Occipital lobe (tissue), 2 donors: ENCODE results near the gene HOXA7. TPM values are rescaled to one million over a fixed set of nuclear protein-coding genes. Genes with fewer than 3 reads are reported as not detected.

Experiments
- DNase-seq: peaks from one replicate; lab custom pipeline; 2025; lab: John Stamatoyannopoulos, UW
- total RNA-seq: library from RNA; depleted of rRNA; stranded (reverse); fragments of >200 nt; gene quantifications from one replicate; pipeline ENCODE4 v1.2.3, GENCODE V29; 2014

HOXA7 gene
- not detected for total RNA-seq

DNA sequence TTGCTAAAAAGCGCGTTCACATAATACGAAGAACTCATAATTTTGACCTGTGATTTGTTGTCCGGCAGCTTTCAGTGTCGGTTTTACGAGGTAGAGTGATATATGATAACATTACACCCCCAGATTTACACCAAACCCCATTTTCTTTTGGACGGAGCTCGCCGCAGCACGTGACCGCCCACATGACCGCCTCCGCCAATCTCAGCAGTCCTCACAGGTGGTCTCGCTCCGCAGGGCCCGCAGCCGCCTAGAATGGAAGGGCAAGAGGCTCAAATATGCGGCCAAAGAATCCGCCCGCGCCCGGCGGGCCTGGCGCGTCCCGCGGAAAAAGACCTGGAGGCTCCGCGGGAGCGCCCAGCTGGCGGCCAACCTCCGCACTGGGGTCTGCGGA, at the start of gene HOXA7:
Gene HOXA7, minus strand, starts transcription at position 168 of the 391 bp plus-strand sequence. Its CDS starts 130 bp downstream, at position 38.
- no peak for DNase-seq

DNA sequence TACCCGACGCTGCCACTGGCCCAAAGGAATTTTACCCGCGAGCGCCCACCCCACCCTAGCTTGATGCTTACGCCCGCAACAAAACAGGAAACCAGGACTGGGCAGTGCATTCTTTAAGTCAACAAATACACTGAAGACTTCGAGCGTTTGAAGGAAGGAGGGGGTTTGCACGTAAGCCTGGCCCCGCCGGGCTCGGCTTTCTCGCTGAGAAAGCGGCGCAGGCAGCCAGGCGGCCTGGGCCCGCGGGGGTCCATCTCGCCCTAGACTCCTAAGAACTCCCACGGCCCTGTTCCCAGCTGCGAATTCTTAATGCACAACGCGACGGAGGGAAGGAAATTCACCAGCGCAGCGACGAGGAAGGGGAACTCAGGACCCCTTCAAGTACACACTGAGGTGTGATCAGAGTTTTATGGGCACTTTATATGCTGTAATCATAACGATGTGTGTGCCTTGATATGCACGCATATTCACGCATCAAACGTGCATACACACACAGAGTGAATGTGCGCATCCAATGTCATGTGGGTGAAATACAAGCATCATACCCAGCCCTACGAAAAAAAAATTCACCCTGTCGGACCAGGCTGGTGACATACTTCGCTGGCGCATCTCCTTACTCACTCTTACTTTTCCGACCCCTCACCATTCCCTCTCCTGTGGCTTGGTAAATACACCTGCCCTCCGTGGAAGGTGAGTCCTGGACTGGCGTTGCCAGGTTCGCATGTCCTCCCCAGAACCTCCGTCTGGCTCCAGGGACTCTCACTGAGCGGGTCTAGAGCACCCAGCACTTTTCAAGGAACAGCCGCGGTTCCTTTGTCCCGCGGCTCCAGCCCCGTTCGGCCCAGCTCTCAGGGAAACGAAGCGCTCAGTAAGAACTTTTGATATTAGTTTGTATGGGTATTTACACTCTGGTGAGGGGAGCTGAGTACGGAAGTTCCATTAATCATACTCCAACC, 49.1 kb upstream of the HOXA7 start:
- DNase-seq, result no peak

DNA sequence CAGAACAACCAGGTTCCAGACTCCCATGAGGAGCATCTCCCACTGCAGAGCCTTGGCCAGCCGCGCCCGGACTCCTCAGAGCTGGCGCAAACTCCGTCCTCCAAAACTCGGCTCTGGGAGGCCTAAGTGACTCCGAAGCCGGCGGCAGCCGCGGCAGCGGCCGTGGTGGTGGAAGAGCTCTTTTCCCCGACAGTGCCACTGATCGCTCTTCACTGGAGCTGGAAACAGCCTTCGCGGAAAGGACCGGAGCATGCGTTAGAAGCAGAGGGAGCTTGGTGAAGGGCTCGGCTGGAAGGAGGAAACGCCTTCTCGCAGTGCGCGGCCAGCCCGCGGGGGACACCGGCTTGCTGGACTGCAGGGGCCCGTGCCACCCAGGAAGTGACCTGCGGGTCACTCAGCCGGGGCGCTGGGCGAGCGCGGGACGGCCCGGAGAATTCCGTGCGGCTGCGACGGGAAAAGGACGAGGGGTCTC, 48.4 kb upstream of the HOXA7 start:
- DNase-seq, result no peak

DNA sequence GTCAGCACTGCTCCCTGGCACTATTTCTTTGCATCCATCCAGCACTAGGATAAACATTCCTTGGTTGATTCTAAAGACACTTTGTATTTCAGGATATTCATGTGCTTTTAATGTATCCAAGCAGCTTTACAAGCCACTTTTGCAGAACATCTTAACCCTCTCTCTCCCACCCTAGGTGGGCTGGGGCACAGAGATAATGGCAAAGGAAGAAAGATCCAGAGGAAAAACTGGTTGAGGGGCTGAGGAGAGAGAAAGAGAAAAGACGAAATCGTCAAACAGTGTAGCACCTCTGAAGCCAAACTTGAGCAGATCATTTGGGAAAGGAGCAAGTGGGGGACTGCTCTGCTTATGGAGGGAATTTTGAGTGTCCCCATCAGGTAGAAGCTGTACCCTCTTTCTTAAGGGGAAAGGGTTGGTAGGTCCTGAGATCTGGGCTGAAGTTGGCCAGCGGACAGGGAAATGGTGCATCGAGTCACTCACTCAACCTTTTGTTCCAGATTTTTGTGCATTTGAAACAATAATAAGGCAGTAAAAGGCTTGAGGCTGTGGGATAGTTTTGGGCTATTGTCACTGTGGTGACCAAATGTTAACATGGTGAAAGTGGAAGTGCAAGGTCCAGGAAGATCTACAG, 47.6 kb upstream of the HOXA7 start:
- no peak for DNase-seq

DNA sequence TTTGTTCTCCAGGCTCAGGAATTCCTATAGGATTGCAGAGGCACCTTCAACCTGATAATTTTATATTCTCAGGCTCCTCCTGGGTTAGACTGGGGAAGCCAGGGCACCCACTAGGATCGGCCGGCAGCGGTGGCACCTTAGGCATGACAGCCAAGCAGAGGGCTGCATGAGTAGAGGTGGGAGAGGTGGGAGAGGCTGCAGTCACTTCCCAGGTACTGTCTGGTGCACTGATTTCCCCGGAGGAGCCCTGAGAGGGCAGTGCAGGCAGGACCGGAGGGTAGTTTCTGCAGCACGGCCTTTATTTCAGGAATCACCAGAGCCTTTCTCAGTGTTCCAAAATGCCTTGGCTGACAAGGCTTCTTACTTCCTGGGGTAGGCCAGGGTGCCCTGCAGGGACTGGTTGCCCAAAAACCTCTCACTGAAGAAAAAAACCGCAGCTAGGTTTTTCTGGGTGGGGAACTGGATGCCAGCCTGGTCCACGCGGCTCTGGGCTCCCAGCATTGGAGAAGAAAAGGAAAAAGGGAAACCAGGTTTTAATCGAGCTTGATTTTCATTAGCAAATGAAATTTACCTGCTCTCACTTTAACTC, 47.0 kb upstream of the HOXA7 start:
- DNase-seq, result no peak

DNA sequence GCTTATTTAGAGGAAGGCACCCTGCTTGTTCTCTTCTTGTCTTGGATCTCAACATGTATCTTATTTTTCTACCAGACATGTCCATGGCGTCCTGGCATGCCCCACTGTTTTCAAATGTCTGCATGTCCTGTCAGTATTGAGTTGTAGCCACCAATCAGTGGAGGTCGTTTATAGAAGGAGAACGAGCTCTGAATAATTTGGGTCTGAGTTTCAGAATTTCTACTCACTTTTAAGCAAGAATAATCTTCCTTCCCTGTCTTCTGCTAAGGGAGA, 46.3 kb upstream of the HOXA7 start:
- no peak for DNase-seq

DNA sequence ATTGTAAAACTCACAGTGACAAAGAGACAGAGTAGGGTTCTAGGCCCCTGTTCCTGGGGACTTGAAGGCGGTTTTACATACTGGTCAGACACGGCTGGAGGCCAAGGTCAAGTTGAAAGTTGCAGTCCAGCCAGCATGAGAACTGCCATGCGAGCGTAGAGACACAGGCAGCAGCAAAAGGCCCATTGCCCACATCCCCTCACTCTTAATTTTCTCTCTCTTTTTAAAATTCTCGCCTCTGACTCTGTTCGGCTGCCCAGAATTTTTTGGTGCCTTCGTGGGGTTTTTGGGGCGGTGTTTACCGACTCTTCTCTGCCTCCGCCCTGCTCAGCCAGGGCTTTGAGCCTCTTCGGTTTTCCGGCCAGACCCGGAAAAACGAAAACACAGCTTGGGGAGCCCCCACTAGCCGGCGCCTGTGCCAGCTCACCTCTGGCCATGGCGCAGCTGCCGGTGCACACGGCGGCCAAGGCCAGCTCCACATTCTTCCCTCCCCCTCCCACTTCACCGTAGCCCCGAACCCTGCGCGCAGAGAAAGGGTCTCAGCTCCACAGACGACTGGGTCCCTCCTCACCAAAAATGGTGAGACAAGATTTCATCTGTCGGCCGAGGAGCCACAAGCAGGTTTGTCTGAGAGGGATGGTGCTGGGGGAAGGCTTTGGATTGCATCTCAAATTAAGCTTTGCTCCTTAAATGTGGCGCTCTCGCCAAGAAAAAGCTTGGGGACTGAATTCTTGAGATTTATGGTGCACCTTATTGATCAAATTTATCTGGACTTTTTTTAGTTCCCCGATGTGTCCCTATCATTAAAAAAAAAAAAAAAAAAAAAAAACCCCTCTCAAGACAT, 45.8 kb upstream of the HOXA7 start:
- DNase-seq, result no peak

DNA sequence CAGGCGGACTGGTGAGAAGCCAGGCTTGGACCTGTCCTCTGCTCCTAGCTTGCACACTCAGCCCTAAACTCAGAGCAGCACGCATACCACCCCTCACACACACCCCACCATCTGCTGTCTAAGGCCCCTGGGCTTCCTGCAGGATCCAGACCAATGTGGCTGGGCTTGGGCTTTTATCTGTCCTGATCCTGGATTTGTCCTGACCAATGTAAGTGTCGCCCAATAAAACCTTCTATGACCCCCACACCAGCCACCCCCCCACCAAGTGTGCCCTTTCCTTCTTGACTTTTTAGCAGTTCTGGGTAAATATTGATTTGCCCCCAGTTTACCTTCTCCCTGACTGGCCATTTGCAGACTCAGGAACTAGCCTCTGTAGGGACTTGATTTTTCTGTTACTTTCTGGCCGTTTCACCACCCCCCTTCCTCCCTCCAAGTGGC, 45.1 kb upstream of the HOXA7 start:
- no peak for DNase-seq

DNA sequence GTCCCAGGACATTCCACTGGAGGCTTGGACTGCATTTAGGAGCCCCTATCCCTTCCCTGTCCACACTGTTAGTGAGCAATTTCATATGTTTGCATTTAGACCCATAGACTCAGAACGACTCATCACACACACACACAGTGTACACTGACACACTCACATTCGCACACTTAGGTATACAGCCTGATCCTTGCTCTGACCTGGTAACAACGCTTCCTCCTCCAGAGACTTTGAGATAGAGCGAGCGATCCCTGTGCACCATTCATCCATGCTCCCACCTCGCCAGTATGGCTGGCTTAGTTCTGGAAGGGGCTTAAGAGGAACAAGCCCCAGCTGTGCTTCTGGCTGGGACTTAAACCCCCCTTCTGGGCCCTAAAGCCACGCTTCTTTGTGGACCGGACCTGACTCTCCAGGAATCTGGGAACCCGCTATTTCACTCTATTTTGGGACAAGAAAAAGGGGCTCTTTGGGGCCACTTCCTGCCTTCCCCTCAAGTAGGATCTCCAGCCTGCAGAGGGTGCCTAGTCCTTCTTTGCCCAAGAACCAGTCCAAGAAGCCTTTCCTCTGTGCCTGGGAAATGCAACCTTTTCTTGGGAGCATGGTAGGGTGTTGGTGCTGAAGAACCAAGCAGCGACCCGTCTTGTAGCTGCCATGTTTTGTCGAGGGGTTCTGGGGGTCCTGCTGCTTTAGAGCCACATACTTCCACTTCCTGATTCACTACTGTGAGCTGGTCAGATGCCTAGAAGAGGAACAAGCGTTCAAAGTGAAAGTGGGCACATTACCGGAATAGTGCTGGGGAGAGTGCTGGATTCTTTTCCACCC, 44.5 kb upstream of the HOXA7 start:
- no peak for DNase-seq

DNA sequence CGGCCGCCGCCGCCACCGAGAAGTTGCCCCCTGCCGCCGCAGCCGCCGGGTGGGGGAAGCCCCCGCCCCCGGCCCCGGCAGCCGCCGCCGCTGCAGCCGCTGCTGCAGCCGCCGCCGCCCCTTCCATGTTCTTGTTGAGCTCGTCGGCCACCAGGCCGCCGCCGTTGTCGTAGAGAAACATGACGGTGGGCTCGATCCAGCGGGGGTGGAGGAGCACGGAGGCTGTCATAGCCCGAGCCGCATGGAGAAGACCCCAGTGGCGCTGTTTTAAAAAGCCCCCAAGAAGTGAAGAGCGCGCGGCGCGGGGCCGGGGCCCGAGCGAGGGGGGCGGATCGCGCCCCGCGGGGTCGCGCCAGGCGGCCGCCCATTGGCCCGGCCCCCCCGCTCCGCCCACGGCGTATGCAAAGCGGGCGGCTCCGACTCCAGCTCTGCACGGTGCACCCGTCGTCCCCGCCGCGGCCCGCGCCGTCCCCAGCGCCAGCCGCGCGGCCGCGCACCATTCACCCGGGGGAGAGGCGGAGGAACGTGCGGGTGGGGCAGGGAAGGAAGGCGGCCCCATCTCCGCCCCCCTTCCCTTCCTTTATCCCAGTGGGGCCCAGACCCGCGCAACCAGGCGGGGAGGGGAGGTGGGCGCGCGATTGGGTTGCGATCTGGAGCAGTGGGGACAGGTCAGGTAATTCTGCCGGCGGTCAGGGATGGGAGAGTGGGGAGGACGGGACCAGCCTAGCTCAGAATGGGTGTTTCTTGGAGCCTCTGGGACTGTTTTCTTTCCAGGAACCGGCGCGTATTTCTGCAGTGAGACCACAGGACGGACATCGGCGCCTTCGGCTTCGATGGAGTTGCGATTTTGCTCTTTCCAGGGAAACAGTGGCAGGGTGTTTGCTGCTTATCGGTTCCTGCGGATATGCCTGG, 43.6 kb upstream of the HOXA7 start, which contains the start of gene HOXA13:
Gene HOXA13, minus strand, starts transcription at position 243 of the 912 bp plus-strand sequence. Its CDS starts 14 bp downstream, at position 229.
- DNase-seq, result no peak

DNA sequence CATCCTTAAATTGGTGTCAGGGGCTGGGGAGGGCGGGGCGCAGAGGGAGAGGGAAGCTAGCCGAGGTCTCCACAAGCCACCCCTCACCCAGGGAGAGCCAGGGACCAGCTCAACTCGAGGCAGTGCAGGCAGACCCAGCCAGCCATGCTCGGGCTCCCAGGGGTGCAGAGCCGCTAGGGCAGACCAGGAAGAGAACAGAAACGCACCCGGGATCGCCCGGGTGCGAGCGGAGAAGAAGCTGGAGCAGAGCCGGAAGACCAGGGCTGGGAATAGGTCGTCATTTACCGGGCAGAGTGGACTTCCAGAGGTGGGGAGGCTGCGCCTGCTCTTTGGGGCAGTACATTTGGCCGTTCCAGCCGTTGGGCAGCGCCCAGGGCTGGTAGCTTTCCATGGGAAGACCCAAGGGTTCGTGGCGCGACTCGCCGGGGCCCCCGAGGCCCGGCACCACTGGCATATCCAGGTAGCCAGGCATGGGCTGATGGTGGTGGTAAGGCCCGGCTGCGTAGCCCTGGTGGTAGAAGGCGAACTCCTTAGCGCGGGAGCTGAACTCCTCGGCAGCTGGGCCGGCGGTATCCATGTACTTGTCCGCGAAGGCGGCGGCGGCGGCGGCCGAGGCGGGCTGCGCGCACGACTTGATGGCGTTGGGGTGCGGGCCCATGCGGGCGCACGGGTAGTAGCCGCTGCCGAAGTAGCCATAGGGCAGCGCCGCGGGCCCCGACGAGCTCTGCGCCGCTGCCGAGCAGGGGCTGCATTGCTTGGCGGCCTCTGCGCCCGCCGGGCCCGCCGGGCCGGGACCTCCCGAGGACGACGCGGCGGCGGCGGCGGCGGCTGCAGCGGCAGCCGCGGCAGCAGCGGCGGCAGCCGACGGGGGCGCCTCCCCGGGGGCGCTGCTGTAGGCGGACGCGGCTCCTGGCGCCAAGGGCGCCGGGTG, 42.7 kb upstream of the HOXA7 start:
- DNase-seq, result no peak

DNA sequence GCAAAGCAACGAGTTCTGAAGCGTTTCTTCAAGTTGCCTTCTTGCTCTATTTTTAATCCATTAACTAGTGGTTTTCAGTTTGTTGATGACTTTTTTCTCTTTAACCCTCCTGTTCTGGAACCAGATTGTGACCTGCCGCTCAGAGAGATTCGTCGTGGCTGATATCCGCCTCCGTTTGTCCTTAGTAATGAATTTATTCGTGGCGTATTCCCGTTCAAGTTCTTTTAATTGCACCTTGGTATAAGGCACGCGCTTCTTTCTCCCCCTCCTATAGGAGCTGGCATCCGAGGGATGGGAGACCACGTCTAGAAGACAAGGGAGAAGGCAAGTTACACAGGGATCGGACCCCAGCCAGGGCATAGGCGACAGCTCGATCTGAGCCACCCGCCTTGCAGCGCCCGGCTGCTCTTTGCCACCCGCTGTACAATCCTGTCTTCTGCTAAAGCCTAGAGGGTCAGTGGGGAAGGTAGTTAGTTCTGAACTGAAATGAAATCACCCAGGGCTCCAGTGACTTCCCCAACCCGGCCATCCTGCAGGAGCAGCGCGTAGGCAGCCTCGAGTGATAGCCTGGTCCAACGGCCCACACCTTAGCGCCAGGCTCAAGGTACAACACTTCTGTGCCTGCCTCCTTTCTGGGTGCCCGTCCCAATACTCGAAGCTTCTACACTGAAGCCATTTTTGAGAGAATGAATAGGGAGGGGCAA, 41.8 kb upstream of the HOXA7 start:
- no peak for DNase-seq

DNA sequence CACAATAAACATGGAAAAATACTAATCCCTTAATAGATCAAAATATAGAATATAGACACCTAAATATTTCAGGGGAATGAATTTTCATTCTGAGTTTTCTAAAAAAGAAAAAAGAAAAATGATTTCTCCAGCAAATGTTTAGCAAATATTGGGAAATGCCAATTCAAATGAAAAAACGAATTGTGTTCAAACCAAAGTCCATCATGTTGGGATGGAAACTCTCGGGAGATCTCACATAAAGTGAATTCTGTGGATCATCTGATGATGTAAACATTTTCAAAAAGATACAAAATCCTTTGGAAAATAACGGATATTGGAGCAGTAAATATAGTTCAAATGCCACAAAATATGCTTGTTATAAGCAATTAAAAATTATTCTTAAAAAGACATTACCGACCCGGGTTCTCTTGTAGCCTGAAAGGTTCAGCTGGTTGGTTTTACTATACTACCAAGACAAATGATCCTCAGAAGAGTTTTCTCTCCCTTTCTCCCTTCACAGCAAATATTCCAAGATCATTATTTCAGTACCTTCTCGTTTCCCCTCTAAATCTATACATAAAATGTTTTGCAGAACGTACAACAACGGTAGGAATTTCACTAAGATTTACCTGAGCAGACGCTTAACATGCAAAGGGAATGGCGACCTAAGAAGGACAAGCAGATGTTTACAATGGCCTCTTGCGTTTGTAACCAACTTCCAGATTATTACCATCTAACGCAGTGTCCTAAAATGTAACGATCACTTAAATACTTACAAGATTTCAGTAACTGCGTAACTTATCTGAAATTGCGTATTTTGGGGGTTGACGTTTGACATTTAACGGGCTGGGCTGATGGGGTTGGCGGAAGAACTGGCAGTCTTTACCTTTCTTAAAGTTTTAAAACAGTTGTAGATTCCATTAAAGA, 40.9 kb upstream of the HOXA7 start:
- DNase-seq, result no peak

DNA sequence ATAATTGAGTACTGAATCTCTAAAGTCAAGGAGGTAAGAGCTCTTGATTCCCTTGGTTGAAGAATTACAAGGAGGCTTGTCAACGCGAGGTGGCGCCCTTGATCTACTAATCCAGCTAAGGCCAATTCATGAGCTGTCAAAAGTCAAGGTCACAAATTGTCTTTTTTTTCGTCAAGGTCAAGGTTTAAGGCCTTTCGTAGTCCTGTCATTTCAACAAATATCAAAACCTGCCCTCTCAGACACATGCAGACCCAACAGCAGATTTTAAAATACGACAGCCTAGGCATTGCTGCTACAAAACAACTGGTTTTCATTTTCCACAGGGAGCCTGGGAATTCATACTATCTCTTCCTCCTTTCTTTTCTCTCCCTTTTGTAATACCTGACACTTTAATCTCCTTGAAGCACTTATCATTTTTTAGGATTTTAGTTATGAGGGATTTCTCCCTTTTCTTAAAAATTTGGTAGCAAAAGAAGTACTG, 39.9 kb upstream of the HOXA7 start:
- no peak for DNase-seq

DNA sequence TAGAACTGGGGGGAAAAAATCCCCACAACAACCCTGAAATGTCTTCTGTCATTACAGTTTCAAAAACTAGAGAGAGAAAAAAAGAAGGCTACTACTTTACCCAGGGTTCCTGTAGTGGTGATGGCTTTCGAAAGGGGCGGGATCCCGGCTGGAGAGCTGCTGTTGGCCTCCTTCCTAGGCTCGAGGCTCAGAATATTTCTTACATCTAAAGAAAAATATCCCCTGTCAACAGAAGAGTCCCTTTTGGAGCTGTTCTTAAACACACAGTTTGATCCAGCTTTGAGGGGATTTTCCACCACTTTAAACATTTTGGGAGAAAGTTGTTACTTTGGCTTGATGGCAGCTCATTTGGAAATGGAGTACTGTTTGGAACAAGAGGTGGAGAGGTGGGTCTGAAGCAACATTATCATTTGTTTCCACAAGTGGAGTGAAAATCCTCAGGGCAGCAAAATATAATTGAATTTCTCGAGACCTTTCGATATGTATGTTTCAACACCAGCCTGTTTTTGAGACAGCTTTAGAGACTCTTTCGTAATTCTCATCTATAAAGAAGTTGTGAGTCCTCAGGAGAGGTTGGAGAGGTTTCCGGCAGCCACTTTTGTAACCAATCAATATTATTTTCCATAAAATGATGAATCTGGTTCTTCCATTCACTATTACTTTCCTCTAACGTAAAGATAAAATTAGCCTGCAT, 38.4 kb upstream of the HOXA7 start:
- DNase-seq, result no peak

DNA sequence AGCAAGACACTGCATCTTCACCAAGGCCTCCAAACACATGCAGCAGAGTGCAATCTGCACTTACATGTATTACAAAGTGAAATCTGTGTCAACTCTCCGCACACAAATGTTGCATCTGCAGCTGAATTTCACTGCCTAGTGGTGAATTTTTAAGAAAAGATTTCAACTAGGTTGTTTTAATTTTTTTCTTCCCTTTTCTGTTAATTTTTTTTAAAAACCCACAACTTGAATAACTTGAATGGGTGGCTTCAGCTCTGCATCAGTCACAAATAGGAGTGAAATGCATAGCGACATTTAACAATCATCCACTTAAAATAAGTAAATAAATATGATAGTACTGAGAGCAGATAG, 37.5 kb upstream of the HOXA7 start:
- DNase-seq, result no peak
